Subcutaneous adipose tissue (tissue), 4 donors: Measurements from ENCODE around the gene SINHCAF. TPM values are rescaled to one million over a fixed set of nuclear protein-coding genes. Genes with fewer than 3 reads are reported as not detected.

Source experiments
- CTCF ChIP-seq: fragments of 450-650 bp; IDR thresholded peaks from one replicate; pipeline ENCODE4 v1.5.1; 2016; ENCODE audit warnings: low read depth, mild to moderate bottlenecking, control low read depth, antibody characterized with exemption, moderate library complexity
- total RNA-seq, 4 donors: library from RNA; depleted of rRNA; stranded (reverse); fragments of >200 nt; gene quantifications; one replicate each; pipeline ENCODE4 v1.1.0, GENCODE V29; 2016

SINHCAF gene
- total RNA-seq: 10 to 100 TPM; 13.2 to 23.6 (median 17.4) TPM

GRCh38 chr12:31325877-31326631 is at the start of gene SINHCAF:
TSS of gene SINHCAF (minus strand) at chr12:31326150. CDS start at chr12:31298204, 27,946 bp downstream.
- no peak for TF ChIP-seq CTCF

GRCh38 chr12:31371256-31371620 is 45.3 kb upstream of the SINHCAF start:
- no peak for TF ChIP-seq CTCF

GRCh38 chr12:31370531-31371255 is 44.7 kb upstream of the SINHCAF start:
- TF ChIP-seq CTCF: no peak

- TF ChIP-seq CTCF: no peak
Measured at GRCh38 chr12:31369712-31370521, 44.0 kb upstream of the SINHCAF start.

GRCh38 chr12:31368666-31369361 is 42.9 kb upstream of the SINHCAF start:
- TF ChIP-seq CTCF: no peak

- no peak for TF ChIP-seq CTCF
Measured at GRCh38 chr12:31366104-31366621, 40.2 kb upstream of the SINHCAF start.
